Skeletal muscle cell (primary cell): Measurements from ENCODE around the gene ZNF189.

Experiments used
- DNase-seq: peaks from one replicate; pipeline ENCODE4 v3.0.0-alpha.2; 2010; ENCODE audit warnings: low read depth
- H3K4me3 ChIP-seq: 2 replicates; pipeline ENCODE4 v1.5.1; 2011; ENCODE audit warnings: low read depth, mild to moderate bottlenecking, control low read depth, low read length, moderate library complexity

The ZNF189 gene

DNA sequence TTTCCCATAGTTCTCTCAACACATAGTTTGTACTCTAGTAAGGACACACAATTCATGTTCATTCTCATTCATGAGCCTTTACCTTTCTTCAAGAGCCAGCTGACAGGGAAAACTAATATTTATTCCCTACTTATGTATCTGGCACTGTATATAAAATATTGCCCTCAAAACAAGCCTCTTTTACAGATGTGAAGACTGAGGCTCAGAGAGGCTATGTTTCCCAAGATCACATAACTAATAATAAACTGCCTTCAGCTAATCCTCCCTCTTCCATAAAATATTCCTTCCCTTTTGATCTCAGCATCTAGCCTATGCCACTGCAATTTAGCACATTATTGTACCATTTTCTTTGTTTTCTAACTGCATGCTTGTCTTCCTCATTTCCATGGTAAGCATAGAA lies 18.7 kb downstream of the ZNF189 start:
- DNase-seq = no peak
- H3K4me3 ChIP-seq = no peak overlapping the region

GRCh38 chr9:101417977-101418376 lies 19.3 kb downstream of the ZNF189 start:
- no peak overlapping the region for H3K4me3 ChIP-seq
- DNase-seq = no peak

GRCh38 chr9:101418518-101419430 lies 20.1 kb downstream of the ZNF189 start:
- no peak for DNase-seq
- no peak overlapping the region for H3K4me3 ChIP-seq

DNA sequence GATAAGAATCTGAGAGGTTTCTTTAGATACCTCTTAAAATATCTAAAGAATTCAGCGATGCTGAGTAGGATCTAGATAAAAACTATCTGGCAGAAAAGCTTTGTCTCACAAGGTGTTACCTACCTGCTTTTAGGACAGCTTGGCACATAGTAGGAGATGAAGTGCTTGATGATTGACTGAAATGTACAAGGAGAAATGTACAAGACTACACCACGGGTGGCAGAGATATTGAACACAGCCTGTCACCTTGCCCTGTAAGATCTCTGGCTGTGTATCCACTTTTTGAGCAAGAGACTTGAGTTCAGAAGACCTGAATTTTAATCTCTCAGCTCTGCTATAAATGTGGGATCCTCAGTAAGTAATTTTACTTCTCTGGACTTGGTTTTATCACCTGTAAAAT lies 21.2 kb downstream of the ZNF189 start:
- DNase-seq = no peak
- no peak overlapping the region for H3K4me3 ChIP-seq

DNA sequence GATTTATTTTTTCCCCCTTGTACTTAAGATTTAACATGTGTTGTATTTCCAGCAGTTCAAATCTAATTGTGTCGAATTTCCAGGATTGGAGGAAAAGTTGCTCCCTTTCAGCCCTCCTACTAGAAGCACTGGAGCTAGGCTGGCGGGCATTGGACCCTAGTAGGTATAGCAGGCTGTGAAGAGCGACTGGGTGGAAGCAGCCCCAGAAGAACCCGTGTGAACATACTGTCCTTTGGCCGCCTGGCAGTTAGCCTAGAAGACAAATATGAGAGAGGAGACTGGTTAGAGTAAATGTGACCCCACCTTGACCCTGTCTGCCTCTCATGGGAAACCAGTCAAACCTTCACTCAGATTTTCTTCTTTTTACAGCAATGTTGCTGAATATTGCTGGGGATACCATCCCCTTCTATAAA lies 23.0 kb downstream of the ZNF189 start:
- no peak for DNase-seq
- no peak overlapping the region for H3K4me3 ChIP-seq

DNA sequence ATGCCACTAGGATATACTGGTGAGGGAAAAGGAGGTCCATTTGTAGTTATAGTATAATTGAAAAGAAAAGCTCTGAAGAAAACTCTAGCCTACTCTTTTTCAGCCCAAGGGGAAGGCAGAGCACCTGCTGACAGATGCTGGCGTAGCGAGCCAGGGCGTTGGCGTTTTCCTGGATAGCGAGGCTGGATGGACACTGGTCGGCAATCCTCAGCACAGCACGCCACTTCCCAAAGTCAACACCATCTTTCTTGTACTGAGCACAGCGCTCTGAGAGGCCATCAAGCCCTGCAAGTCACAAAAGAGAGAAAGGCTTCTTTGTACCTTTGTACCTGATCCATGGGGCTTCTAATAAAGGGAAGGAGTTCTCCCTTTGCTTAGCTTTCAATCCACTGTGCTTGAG lies 28.7 kb downstream of the ZNF189 start:
- DNase-seq = no peak
- H3K4me3 ChIP-seq = no peak overlapping the region

DNA sequence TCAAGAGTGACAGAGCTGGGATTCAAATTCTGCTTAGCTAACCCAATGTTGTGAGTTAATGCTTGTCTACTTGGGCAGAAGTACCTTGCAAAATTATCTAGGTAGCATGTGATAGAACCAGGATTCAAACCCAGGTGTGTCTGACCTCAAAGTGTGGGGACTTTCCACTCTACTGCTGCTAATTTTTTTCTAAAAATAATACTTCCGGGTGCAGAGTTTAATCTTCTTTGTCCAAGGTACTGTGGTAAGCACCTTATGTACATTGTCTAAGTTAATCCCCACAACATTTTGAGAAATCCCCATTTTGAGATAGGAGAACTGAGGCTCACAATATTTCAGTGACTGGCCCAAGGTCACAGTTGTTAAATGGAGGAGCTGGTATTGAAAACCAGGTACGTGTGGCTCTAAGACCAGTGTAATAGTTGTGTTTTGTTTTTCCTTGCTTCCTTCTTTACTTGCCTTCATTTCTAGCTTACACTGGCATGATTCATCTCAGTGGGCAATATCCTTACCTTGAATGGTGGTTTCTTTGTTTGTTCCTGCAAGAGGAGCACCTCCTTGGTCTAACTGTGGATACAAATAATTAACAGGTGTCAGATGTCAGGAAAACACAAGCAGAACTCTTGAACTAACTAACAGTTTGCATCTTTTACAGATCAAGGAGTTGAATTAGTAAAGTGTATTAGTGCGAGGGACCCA lies 29.5 kb downstream of the ZNF189 start:
- no peak for DNase-seq
- H3K4me3 ChIP-seq = no peak overlapping the region

DNA sequence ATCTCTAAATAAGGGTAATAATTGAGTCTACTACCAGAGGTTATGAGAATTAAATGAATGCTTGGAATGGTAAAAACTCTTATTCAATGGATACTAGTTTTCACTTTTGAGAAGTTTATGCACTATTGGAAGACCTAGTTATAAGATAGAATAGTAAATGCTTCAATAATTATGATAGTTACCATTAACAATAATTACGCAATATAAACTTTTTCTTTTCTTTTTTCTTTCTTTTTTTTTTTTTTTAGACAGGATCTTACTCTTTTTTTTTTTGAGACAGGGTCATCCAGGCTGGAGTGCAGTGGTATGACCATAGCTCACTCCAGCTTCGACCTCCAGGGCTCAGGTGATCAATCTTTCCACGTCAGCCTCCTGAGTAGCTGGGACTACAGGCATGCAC lies 30.3 kb downstream of the ZNF189 start:
- DNase-seq = no peak

DNA sequence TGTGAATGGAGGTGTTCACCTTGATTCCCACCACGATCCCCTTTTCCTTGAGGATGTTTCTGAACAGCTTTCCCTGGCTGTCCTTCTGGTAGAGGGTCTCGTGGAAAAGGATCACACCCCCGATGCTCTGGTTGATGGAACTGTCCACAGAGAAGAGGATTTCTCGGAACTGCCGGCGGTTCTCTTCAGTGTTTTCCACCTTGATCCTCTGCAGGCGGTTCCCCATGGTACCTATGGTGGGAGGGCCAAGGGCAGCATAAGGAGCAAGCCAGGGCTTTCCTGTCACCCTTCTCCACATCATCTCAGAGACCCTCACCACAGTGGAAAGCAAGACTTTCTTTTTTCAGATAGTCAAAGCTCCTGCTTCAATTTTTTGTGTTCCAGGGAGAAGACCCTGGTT lies 31.1 kb downstream of the ZNF189 start:
- no peak for DNase-seq

More for the DNA sequence above, 30.3 kb downstream of the ZNF189 start:
- no peak overlapping the region for H3K4me3 ChIP-seq

DNA sequence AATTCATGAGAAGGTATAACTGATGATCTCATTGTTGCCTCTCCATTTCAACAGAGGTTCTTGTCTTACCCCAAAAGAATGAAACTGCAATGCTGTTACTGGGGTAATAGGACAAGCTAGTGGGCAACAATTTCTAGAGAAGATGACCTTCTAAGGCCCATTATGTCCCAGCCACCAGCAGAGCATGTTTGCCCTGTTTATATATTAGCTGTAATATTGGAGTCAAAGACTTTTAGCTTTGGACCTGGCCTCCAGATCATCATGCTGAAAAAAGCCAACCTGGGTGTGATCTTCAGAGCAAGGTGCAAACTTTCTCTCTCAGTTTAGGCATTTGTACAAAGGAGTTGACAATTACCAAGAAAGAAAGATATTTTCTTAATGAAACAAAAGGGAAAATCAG lies 33.5 kb downstream of the ZNF189 start:
- no peak overlapping the region for H3K4me3 ChIP-seq
- DNase-seq = no peak

More for the DNA sequence above, 31.1 kb downstream of the ZNF189 start:
- no peak overlapping the region for H3K4me3 ChIP-seq

DNA sequence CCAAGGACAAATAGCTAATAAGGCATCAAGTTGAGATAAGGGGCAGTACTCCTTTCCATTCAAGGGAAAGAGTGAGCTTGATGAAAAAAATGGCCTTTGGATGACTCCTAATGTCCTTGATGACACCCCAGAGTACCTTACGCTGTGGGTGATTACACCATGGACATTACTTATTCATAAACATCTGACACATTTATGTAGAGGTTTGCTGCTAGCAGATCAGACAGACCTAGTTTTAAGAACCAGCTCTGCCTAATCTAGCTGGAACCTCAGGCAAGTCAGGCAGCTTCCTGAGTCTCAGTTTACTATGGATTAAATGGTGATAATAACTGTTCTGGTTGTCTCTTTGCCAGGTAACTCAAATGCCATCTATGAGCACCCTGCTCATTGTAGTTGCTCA lies 34.1 kb downstream of the ZNF189 start:
- DNase-seq = no peak
- H3K4me3 ChIP-seq = no peak overlapping the region

DNA sequence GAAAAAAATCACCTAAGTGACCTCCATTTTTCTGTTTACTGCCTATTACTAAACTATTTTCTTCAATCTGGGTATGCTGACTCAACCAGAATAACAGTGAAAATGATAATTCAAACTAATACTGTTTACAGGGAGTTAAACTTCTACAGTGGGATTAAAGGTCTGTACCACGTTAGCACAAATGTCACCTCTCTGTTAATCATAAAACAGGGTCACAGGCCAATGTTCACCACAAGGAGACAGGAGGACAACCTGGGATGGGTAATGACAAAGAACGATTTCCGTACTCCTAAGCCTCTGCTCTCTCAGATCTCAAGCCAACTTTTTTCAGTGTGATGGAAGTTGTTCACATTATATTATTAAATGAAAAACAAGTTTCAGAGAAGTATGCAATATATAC lies 34.6 kb downstream of the ZNF189 start:
- no peak overlapping the region for H3K4me3 ChIP-seq
- DNase-seq = no peak

DNA sequence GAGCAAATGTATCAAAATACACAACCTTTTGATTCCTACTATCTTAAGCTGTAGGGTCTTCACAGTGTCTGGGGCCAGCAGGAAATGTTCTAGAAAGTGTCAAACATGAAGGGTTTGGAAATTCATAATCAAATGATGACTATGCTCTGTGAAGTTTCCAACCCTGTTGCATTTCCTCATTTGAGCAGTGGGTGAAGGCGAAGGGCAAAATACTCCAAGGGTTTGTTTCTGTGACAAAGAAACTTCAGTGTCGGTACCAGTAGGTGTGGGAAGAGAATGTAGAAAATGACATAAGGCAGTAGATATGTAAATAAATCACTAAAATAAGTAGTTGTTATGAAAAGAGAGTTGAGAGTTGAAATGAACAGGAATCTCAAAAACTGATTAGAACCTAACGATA lies 36.3 kb downstream of the ZNF189 start:
- no peak overlapping the region for H3K4me3 ChIP-seq
- DNase-seq = no peak

GRCh38 chr9:101435601-101436079 lies 37.0 kb downstream of the ZNF189 start, which contains the start of gene ALDOB:
Gene ALDOB (minus strand): TSS chr9:101435774. CDS start chr9:101430887, 4,887 bp downstream.
- no peak for DNase-seq
- H3K4me3 ChIP-seq = no peak within 1 kb of the TSS

- no peak for DNase-seq
- no peak overlapping the region for H3K4me3 ChIP-seq
Observed at GRCh38 chr9:101437806-101438232, 39.2 kb downstream of the ZNF189 start.

DNA sequence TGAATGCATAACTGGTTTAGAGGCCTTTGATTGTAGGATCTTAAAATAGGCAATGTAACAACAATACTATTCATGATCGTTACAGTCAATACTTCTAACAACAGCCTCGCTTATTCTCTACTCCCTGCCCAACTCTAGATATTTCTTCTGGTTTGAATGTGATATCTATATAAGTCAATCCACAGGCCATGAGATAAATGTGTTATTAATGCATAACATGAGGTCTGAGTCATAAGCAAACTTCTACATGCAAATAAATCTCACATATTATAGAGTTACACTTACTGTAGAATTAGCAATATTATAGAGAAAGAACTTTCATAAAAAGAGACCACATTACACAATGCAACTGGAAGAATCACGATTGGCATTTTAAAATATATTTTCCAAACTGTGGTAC lies 39.9 kb downstream of the ZNF189 start:
- no peak for DNase-seq
- H3K4me3 ChIP-seq = no peak overlapping the region

GRCh38 chr9:101440714-101441230 lies 42.1 kb downstream of the ZNF189 start:
- no peak overlapping the region for H3K4me3 ChIP-seq
- DNase-seq = no peak

- H3K4me3 ChIP-seq = no peak overlapping the region
- no peak for DNase-seq
Observed at GRCh38 chr9:101442318-101442717, 43.7 kb downstream of the ZNF189 start.

GRCh38 chr9:101442736-101443135 lies 44.1 kb downstream of the ZNF189 start:
- no peak overlapping the region for H3K4me3 ChIP-seq
- no peak for DNase-seq

DNA sequence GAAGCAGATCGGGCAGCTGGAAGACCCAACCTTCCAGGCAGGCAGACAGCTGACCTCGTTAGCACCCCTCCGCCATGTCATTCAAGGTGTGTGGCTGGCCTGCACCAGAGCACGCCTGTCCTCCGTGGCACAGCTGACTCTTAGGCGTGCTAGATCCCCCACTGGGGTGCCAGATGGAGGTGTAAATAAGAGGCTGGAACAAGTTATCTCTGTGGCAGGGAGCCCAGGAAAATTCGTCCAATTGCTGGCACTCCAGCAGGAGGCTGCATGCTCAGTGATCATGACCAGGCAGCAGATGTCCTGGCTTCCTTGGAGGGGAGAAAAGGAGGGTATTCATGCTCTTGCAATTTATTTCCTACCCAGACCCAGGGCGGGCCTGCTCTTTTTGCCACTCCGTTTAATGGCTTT lies 44.7 kb downstream of the ZNF189 start:
- H3K4me3 ChIP-seq = no peak overlapping the region
- DNase-seq = no peak
